Stimulated activated CD4-positive, alpha-beta T cell treated with anti-CD3 and anti-CD28 coated beads, Interleukin-15, amount 100 ng/mL, for 1 hour (primary cell): ENCODE data around the gene SUFU.
A peak's percentile ranks its signal among the peaks of the same experiment; 100 is the strongest.

Experiments
- DNase-seq, 2 donors: peaks; one replicate each; pipeline ENCODE4 v3.0.0-alpha.2; 2020; ENCODE audit warnings: low read depth in 1 of 2, low spot score in 1 of 2

Gene SUFU

GRCh38 chr10:102668326-102669107 is 164.7 kb downstream of the SUFU start:
- DNase-seq = no peak

- no peak for DNase-seq
These were observed 165.7 kb downstream of the SUFU start for GRCh38 chr10:102669206-102670064.

GRCh38 chr10:102670065-102670670 is 166.4 kb downstream of the SUFU start:
- no peak for DNase-seq

GRCh38 chr10:102670871-102671434 is 167.2 kb downstream of the SUFU start:
- no peak for DNase-seq

- DNase-seq = no peak
These were observed 169.6 kb downstream of the SUFU start for GRCh38 chr10:102673236-102673818.

GRCh38 chr10:102673819-102674511 is 170.2 kb downstream of the SUFU start:
- DNase-seq = peak; percentile 30 to 32

GRCh38 chr10:102674566-102674965 is 170.8 kb downstream of the SUFU start:
- no peak for DNase-seq

GRCh38 chr10:102675011-102675665 is 171.4 kb downstream of the SUFU start:
- no peak for DNase-seq

- DNase-seq = no peak
These were observed 172.1 kb downstream of the SUFU start for GRCh38 chr10:102675666-102676533.

- DNase-seq = no peak
These were observed 173.0 kb downstream of the SUFU start for GRCh38 chr10:102676534-102677315.

GRCh38 chr10:102677331-102678067 is 173.7 kb downstream of the SUFU start:
- no peak for DNase-seq

GRCh38 chr10:102678068-102678400 is 174.3 kb downstream of the SUFU start:
- DNase-seq = no peak

GRCh38 chr10:102678842-102679289 is 175.1 kb downstream of the SUFU start:
- DNase-seq = no peak

- no peak for DNase-seq
These were observed 175.8 kb downstream of the SUFU start for GRCh38 chr10:102679596-102679995.

- DNase-seq = no peak
These were observed 177.9 kb downstream of the SUFU start for GRCh38 chr10:102681696-102682095.

- no peak for DNase-seq
These were observed 178.6 kb downstream of the SUFU start for GRCh38 chr10:102682416-102682815.

GRCh38 chr10:102682981-102683380 is 179.2 kb downstream of the SUFU start:
- DNase-seq = no peak
